ENCODE results near the gene MXD3.
"Not testable (repeated sequence)": the region's sequence is repeated elsewhere in the genome, so short reads cannot be mapped to it uniquely, and the experiment has no call there.

The MXD3 gene

DNA sequence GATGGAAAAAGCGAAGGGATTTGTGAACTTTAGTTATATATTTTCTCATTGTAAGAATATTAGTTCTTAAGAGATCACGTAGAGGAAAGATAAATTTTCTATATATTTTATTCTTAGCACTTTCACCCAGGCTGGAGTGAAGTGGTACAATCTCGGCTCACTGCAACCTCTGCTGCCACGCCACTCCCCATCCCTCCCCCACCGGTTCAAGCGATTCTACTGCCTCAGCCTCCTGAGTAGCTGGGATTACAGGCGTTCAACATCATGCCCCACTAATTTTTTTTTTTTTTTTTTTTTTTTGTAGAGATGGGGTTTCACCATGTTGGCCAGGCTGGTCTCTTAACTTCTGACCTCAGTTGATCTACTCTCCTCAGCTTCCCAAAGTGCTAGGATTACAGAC, 50.7 kb downstream of the MXD3 start:
- no peak for DNase-seq

DNA sequence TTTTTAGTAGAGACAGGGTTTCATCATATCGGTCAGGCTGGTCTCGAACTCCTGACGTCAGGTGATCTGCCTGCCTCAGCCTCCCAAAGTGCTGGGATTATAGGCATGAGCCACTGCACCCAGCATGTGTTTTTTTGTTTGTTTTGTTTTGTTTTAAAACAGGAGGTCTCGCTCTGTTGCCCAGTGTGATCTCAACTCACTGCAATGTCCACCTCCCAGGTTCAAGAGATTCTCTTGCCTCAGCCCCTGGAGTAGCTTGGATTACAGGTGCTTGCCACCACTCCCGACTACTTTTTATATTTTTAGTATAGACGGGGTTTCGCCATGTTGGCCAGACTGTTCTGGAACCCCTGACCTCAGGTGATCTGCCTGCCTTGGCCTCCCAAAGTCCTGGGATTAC, 53.0 kb downstream of the MXD3 start:
- not testable (repeated sequence) for DNase-seq

All from NCI-H2107 (cell line).